ENCODE measurements around the gene ZBTB7C.

The ZBTB7C gene

DNA sequence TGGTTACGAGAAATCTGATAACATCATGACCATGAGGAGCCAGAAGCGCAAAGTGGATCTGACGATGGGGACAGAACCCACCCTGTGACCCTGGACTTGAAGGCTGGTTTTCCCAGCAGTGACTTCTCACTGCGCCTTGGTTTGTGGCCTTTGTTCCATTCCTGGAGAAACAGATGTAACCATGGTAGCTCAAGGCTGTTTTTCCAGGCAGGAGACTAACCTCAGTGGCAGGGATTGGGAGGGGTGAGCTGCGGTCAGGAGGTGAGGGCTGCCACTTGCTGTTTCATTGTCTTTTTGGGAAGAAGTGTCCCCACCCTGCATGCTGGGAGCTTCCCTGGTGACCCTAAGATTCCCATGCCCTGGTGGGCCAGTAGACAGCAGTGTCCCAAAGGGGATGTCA, 362.3 kb downstream of the ZBTB7C start:
- no peak for DNase-seq

DNA sequence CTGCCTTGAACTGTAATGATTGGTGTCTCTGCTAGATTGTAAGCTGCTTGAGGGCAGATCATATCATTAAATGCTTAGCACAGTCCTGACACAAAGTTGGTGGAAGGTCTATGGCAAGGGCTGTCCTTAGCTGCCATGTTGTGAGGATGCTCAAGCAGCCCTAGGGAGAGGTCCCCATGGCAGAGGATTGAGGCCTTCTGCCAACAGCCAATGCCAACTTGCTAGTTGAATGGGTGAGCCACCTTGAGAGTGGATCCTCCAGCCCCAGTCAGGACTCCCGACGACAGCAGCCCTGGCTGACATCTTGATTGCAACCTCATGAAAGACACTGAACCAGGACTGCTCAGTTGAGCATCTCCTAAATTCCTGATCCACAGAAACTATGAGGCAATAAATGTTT, 363.4 kb downstream of the ZBTB7C start:
- DNase-seq: no peak

DNA sequence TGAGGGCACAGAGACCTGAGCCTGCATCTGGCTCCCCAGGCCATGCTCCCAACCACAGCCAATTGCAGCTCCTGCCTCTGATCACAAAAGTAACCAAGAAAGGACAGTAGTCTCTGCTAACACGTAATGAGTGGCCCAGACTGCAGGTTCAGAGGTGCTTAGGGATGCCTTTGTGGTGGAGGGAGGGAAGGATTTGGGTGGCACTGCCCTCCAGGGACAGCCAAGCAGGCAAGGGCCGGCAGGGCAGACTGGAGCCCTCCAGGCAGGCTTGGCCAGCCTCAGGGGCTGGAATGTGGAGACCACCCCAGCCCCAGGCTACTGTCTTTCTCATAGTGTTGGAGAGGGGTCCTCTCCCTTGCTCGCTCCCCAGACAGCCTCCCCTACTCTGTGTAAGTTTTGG, 364.2 kb downstream of the ZBTB7C start:
- no peak for DNase-seq

DNA sequence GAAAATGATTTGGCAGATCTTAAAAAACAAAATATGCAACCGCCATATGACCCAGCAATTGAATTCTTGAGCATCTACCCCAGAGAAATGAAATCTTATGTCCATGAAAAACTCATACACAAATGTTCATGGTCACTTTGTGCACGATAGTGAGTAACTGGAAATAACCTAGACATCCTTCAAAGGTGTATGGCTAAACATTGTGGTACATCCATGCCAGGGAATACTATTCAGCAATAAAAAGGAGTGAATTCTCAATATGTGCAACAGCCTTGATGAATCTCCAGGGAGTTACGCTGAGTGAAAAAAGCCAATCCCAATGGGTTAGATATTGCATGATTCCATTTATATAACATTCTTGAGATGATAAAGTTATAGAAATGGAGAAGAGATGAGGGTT, 366.0 kb downstream of the ZBTB7C start:
- DNase-seq: no peak

DNA sequence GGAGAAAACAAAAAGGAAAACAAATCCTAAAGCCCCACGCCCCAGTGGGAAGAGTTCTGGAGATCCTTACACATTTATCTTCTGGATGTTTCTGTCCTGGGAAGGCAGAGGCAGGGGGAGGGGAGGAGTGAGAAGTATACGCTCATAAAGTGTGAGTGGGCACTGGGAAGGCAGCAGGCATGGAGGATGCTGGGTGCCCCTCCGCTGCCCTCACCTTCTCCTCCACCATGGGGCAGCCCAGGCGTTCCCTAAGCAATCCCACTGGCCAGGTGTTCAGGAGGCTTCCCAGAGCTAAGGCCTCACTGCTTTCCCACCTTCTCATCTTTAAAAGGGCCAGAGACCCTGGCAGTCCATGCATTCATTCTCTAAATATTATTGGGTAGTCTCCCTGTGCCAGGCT, 366.8 kb downstream of the ZBTB7C start:
- DNase-seq: no peak

DNA sequence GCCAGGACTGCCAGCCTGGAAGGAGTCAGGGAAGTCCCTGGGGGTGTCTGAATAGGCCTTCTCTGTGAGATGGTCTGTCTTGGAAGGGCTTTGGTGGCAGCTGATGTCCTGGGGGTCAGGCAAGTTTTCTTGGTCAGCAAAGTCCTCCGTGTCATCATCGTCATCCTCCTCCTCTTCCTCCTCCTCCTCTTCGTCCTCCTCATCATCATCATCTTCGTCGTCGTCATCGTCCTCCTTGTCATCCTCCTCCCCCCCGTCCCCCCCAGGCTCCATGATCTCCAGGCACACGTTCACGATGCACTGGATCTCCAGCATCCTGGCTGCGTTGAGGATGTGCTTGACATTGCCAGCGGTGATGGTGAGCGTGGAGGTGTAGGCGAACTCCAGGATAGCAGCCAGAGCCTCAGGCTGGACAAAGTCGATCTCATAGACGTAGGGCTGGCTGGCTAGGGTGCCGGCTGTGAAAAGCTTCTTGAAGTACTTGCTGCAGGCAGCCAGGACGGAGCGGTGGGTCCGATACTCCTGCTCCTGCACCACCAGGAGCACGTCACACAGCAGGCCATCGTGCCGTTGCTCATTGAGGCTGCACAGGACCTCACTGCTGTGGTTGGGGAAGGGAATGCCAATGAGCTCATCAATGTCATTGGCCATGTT, 368.6 kb downstream of the ZBTB7C start:
- no peak for DNase-seq

DNA sequence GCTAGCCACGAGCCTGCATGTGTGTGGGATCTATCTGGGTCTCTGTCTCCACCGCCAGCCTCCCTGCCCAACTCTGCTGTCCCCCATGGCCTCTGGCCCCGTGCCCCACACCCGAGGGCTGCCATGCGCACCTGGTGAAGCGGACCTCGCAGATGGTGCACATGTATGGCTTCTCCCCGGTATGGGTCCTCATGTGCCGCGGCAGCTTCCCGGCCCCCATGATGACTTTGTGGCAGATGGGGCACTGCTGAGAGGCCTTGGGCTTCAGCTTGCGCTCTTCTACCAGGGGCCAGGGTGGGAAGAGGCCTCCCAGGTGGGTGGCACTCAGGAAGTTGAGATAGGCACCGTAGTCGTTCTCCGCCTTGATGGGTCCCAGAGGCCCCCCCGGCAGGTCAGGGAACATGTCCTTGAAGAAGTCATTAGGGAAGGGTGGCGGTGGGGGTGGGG, 369.4 kb downstream of the ZBTB7C start:
- no peak for DNase-seq

DNA sequence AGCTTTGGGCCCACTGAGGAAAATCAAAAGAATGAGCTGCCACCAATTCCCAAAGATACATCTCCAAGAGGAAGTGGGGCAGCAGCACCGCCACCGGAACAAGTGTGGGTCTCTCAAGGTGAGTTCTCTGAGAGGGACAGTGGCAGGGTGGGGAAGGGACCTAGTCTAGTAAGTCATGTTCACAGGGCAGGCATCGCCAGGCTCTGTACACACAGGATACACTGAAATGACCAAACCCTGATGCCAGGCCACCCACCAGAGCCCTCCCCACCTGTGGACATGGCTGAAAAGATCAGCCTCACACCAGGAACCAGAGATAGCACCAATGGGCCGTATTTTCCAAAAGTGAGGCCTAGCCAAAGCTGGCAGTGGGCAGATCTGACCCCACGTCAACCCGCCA, 370.5 kb downstream of the ZBTB7C start:
- DNase-seq: no peak

DNA sequence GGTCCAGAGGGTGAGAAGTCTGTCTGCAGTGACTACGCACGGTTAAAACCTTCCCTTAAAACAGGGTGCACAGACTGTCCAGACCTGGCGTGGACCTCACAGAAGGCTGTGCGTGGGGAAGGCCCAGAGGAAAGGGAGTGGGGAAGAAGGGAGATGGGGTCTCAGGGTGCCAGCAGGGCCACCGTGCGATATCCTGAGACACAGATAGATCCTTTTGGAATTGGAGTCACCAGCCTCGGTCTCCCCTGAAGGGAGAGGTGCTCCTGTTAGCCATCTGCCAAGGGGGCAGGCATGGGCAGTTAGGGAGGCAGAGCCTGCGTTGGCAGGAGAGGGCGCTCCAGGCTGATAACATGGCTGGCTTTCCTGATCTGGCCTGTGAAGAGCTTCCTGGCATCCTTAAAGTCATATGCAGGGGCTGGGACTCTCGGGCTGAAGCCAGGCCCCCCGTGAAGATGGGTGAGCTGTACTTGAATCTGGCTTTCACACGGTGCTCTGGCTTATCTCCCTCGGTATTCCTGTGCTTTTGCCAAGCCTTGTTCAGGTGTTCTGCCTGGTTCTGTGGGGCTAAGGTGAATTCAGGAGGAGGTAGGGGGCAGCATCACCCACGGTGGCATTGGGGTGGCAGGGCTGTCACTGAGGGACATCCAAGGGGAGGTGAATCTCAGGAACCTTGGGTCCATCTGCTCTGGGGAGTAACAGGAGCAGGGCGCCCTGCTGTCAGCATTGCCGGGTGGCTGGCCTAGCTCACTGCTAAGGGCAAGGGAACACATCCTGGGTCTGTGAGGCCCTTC, 371.5 kb downstream of the ZBTB7C start:
- DNase-seq: no peak

DNA sequence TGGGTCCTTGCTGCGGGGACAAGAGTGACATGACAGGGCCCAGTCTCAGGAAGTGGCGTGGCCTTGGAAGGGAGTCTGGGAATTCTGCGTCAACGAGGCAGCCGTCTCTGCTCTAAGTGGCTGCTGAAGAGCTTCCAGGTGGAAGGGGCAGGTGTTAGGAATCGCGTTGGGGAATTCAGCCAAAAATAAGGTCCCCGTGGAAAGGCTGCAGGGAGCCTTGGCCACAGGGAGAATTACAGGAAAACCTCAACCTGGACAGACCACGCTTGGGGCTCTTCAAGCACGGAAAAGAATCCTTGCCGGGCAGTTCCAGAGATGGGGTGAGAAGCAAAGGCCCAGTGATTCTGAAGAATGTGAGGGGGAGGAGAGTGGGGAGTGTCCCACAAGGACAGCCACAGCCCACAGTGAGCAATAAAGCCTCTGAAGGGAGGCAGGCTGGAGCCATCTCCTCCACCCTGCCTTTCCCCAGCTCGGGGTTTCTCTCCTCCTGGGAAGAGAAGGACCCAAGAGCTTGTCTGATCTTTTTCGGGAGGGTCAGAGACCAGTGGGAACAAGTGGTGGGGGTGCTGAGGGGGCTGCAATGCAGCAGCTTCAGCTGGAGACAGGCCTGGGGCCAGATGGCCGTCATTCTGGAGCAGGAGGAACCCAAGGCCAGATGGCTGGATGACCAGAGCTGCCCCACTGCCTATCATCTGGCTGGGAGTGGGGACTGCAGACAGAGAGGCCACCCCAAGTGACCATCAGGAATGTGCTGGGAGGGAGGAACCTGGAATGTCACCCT, 372.4 kb downstream of the ZBTB7C start:
- DNase-seq: no peak

DNA sequence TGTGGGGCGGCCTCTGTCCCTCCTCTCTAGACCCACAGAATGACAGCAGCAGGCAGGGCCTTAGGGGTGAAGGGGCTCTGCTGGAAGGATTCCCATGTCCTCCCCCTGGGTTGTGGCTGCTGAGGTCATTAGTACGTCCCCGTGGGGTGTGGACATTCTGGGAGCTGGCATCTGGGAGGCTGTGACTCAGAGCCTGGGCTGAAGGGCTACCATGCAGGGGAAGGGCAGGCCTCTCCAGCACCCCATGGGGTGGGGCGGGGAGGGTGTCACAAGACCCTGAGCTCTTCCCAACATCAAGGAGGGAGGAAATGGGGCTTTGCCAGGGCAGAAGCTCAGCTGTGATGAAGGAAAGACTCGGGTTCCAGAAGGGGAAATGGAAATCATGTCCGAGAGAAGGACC, 373.0 kb downstream of the ZBTB7C start:
- DNase-seq: no peak

DNA sequence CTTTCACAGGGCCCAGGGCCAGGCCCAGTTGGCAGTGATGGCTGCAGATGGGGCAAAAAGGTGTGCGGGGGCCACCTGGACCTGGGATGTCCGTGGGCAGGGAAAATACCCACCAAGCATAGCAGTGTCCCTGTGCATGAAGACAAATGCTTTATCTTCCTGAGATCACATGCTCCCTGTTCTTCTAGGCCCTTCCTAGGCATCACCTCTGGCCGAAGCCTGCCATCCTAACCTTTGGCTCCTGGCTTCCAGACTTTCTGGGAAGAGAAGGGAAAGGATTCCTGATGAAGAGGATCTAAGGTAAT, 373.7 kb downstream of the ZBTB7C start:
- no peak for DNase-seq

DNA sequence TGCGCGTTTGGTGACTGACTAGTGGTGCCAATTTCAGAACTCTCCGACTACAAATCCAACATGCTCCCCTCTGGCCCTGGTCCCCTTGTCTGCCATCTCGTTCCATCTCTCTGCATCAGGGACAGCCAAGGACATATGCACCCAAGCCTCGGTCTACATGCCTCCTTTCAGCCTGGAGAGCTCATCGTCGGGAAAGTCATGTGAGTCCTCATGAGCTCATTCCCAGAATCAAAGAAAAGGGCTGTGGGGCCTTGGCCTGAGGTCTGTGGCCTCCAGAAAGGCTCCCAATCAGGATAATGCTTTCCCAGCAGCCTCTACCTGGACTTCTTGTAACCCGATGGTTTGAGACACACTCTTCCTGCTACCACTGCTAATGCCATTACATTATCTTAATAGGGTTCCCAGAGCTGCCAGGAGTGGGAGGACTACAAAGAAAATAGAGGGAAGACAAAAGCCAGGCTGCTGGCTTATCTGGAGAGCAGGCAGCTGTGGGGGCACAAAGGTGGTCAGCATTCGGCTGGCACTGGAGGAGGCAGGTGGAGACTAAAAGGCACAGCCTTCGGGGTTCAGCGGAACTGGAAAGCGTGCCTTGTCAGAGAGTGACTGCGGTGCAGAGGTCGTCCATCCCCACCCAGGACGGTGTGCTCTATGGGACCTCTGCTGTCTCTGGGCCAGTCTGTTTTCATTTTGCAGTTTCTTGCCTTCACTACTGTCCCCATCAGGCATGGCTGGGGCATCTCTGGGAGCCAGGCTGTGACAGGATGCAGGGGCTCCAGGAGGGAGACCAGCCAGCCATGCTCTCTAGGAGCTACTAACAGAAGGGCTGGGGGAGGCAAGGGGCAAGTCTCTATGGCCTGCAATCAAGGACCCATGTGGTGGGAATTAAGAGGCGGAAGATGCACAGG, 374.3 kb downstream of the ZBTB7C start:
- DNase-seq: no peak

DNA sequence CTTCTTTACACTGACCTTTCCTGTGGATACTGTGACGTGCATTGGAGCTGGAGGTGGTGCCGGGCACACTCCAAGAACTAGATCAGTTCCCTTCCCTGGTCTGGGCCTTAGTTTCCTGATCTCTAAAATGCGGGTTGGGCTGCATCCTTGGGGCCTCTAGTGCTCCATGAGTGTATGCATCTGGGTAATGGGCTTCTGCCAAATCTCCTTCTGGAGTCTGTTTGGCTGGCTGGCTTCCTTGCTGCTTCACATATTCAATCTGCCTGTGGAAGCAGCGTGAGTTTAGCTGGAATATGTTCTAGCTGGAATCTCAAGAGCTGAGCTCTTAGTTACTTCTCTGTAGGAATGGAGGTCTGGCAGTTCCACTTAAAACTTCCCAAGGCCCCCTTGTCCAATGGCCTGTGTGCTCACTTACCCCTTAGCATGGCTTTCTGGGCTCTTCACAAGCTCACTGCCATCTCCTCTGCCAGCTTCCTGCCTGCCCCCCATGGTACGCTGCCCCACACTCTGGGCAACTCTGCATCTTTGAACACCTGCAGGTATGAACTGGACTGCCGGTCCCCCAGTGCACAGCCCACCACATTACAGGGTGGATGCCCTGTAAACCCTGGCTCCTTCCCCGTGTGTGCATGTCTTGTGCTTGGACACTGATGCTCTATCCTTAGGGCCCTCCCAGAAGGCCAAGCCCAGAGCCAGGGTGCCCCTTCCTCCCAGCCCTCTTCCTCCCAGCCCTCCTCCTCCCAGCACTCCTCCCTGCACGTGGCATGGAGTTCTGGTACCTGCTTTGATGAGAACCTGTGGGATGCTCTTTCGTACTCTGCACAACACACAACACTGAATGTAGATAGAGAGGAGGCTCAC, 375.2 kb downstream of the ZBTB7C start:
- no peak for DNase-seq

DNA sequence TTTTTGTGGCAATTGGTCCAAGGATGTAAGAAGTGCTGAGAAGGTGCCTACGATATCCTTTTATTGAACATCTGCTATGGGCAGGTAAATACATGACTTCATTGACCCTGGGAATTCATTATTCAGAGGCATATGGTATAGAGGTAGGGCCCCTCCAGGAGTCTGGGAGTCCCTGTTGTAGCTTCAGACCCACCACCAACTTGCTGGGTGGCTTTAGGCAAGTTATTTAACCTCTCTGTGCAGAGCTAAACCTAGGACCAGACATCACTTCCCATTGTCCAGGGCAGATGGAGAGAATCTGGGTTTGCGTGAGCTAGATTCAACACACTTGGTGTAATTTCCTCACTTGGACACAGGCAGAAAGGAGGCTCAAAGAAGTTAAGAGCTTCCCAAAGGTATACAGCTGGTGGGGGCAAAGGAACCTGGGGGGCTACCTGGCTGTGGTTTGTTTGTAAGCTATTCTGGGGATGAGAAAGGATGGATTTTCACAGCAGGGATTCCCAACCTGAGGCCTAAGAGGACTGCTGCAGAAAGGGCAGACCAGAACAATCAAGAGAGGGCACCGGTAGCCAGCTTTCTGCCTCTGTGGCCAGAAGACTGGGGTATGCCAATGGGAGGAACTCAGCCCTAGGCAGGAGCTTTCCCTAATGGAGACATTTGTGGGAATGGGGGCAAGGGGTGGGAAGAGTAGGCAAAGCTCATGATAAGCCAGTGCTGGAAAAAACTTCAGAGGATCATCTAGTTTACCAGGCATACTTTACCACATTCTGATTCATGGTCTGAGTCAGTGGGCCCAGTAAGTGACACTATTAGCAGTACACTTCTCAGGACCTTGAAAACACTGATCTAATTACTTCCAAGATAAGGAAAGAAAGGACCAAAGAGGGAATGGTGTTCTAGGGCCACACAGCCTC, 376.1 kb downstream of the ZBTB7C start:
- DNase-seq: no peak

DNA sequence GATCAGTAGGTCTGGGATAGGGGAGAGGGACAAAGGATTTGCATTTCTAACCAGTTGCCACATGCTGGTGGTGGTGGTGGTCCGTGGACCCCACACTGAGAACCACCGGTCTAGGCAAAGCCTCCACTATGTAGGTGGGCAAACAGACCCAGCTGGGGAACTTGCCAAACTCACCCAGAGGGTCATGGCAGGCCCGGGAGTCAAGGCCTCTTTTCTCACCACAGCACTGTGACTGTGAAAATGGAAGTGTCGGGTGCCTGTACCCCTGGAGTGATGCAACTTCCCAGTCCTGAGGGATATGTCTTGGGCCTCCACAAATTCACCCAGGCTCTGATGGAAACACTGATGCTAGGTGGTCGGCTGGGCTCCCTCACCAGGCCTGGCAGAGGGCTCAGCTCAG, 377.5 kb downstream of the ZBTB7C start:
- DNase-seq: no peak

DNA sequence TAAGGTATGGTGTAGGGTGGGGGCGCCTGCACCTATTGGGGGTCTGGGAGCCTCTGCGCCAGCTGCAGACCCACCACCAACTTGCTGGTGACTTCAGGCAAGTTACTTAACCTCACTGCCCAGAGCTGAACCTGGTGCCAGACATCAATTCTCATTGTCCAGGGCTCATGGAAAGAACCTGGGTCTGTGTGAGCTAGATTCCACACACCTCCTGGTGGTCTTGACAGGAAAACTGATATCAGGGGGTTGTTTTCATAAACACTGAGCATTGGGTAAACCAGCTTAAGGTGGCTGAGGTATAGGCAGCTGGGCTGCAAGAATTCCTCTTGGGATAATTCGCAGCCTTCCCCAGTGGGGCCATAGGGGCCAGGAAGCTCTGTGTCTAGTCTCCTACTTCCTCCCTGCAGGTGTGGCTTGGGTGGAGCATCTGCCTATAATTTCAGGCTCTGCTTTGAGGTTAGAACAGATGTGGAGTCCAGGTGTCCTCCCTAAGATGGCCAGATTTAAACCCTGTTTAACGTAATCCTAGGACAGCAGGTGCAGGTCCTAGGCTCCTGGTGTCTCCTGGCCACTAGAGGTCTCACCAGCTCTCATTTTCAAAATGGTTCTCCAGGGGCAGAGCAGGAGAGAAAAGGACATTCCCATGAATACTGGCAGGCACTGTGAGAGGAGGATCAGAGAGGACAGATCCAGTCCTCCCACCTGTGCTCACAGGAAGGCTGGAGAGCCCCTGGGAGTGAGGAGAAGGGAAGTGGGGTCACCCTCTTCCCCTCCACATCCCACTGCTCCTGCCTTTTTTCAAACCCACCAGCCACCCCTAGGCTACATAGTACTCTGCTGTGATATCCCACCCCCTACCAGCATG, 378.3 kb downstream of the ZBTB7C start:
- DNase-seq: peak in 18 of 56 donors; percentile 7 to 41 (median 19)

DNA sequence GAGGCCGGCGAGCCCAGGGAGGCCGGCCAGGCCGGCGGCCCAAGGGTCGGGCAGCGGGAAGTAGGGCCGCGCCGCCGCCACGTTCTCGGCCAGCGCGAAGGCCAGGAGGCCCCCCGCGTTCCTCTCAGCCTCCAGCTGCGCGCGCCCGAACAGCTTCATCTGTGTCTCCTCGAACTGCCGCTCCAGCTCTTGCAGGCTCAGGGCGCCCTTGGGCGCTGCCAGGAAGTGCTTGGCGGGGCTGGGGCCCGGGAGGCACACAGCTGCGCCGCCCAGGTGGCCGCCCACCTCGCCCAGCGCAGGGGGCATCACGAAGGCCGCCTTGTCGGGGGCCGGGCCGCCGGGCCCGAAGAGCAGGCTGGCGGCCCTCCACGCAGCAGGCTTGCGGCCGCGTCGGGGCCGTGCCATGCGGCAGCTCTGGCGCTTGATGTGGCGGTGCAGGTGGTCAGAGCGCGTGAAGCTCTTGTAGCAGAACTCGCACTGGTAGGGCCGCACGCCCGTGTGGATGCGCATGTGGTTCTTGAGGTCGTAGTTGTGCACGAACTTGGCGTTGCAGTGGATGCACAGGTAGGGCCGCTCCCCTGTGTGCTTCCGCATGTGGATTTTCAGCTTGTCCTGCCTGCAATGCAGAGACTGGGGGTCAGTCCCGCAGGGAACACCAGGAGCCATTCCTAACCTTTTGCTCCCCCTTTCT, 379.7 kb downstream of the ZBTB7C start:
- DNase-seq: no peak

Data from amygdala (tissue), 56 donors.